T47D (cell line): ENCODE measurements around the gene ZNF83.
A peak's percentile ranks its signal among the peaks of the same experiment; 100 is the strongest.
"Not testable (repeated sequence)": the region's sequence is repeated elsewhere in the genome, so short reads cannot be mapped to it uniquely, and the experiment has no call there.

Source experiments
- DNase-seq, 2 experiments: peaks; one replicate each; pipeline versions ENCODE4 v3.0.0 to v3.0.0-alpha.2; 2011 to 2012; ENCODE audit warnings: low read depth in 1 of 2, low spot score in 1 of 2
- JUND ChIP-seq: IDR thresholded peaks from 2 replicates; pipeline ENCODE4 v1.6.1; 2012; ENCODE audit warnings: low read depth
- in situ Hi-C: cut with HindIII; loops from 2 replicates; pipeline ENCODE4 v1.10.0; 2016; ENCODE audit warnings: low sequenced_read_pairs, low pct_unique_long_range_greater_than_20kb

ZNF83 gene

GRCh38 chr19:52626915-52627314 lies 11.2 kb downstream of the ZNF83 start:
- in situ Hi-C loops, result no loop called here

GRCh38 chr19:52622261-52622660 lies 15.9 kb downstream of the ZNF83 start:
- DNase-seq, result no peak
- in situ Hi-C loops, result no loop called here
- TF ChIP-seq JUND, result no peak

More at GRCh38 chr19:52626915-52627314, 11.2 kb downstream of the ZNF83 start:
- no peak for DNase-seq
- no peak for TF ChIP-seq JUND

DNA sequence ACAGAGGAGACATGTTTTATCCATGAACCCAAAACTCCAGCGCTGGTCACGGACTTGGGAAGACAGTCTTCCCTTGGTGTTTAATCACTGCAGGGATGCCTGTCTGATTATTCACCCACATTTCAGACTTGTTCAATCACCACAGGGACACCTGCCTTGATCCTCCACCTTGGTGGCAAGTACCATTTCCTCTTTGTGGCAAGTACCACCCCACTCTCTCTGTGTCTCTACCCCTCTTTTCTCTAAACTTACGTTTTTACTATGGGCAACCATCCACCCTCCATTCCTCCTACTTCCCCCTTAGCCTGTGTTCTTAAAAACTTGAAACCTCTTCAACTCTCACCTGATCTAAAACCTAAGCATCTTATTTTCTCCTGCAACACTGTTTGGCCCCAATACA lies 16.8 kb downstream of the ZNF83 start:
- in situ Hi-C loops, result no loop called here
- no peak for TF ChIP-seq JUND

GRCh38 chr19:52613299-52613906 lies 24.8 kb downstream of the ZNF83 start:
- no peak for DNase-seq
- no peak for TF ChIP-seq JUND
- in situ Hi-C loops, result no loop called here

More for the DNA sequence above, 16.8 kb downstream of the ZNF83 start:
- no peak for DNase-seq

- DNase-seq, result no peak
- no peak for TF ChIP-seq JUND
- in situ Hi-C loops, result no loop called here
Observed at GRCh38 chr19:52603558-52604207, 34.5 kb downstream of the ZNF83 start.

- in situ Hi-C loops, result no loop called here
- no peak for TF ChIP-seq JUND
- no peak for DNase-seq
Observed at GRCh38 chr19:52602941-52603340, 35.2 kb downstream of the ZNF83 start.

- in situ Hi-C loops, result not testable (repeated sequence)
- DNase-seq, result peak in 1 of 2 experiments; percentile 32
Observed at GRCh38 chr19:52601974-52602366, 36.2 kb downstream of the ZNF83 start.

- DNase-seq, result peak; percentile 67 to 91
- no peak for TF ChIP-seq JUND
- in situ Hi-C loops, result no loop called here
Observed at GRCh38 chr19:52601025-52601973, 36.9 kb downstream of the ZNF83 start.

DNA sequence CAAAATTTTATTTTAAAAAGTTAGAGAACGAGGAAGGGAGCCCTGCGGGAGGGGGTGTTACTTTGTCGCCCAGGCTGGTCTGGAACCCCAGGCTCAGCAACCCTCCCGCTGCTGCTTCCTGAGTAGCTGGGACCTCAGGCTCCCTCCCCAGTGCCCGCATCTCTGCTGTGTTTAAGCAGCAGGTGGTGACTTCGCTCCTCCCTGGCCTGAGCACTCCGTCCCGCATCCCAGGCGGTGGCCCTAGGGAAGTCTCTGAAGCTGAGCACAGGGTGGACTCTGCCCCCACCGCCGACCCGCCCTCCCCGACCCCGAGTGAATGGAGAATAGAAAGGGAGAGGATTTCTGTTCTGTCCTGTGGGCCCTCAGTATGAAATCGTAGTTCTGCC lies 37.5 kb downstream of the ZNF83 start:
- DNase-seq, result no peak
- in situ Hi-C loops, result no loop called here
- no peak for TF ChIP-seq JUND

- peak in 1 of 2 experiments; percentile 26 for DNase-seq
- no peak for TF ChIP-seq JUND
- in situ Hi-C loops, result no loop called here
Observed at GRCh38 chr19:52599241-52599640, 38.9 kb downstream of the ZNF83 start.

GRCh38 chr19:52593441-52593840 lies 44.7 kb downstream of the ZNF83 start:
- in situ Hi-C loops, DNase-seq: not testable (repeated sequence)

DNA sequence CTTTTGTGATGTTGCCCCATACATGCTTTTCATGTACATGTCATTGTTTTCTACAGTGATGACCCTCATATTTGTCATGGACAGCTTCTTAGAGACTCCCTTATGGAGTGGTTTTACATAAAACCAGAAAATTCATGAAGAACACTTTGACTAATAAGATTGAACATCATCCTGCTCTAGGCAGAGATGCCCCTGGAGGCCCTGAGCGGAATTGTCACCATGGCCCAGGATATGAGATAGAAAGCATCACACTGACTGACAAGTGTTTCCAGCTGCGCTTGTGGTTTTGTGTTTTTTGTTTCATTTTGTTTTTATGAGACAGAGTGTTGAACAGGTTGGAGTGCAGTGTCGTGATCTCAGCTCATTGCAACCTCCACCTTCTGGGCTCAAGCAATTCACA lies 45.9 kb downstream of the ZNF83 start:
- in situ Hi-C loops, result no loop called here
- TF ChIP-seq JUND, result no peak
- DNase-seq, result no peak

- peak in 1 of 2 experiments; percentile 48 for DNase-seq
- in situ Hi-C loops, result no loop called here
- TF ChIP-seq JUND, result no peak
Observed at GRCh38 chr19:52590728-52591127, 47.4 kb downstream of the ZNF83 start.
